Calu3 (cell line): ENCODE data around the gene GLE1. TPM values are rescaled to one million over a fixed set of nuclear protein-coding genes. Genes with fewer than 3 reads are reported as not detected.

Experiments
- BruUV-seq: library from RNA; stranded (reverse); fragments of 400-500 nt; replicated peaks from 2 replicates; lab custom pipeline; 2021; lab: Mats Ljungman, UMichigan
- CTCF ChIA-PET: fragments of 300-600 bp; sonication (Branson Sonifier 250); formaldehyde crosslinking; loops from one replicate; lab custom pipeline; 2022; ENCODE audit warnings: antibody characterized with exemption; lab: Charles Lee
- DNase-seq: peaks from one replicate; pipeline ENCODE4 v3.0.0; 2022
- H3K27ac Mint-ChIP-seq: one replicate; pipeline ENCODE4 v1.8.0; 2022; ENCODE audit warnings: mixed read lengths; ENCODE audit not compliant: unreplicated experiment
- H3K27me3 Mint-ChIP-seq: one replicate; pipeline ENCODE4 v1.8.0; 2022; ENCODE audit warnings: mixed read lengths; ENCODE audit not compliant: unreplicated experiment
- H3K36me3 Mint-ChIP-seq: one replicate; pipeline ENCODE4 v1.8.0; 2022; ENCODE audit warnings: mild to moderate bottlenecking, moderate library complexity, mixed read lengths; ENCODE audit not compliant: insufficient read depth, unreplicated experiment
- H3K4me1 Mint-ChIP-seq: one replicate; pipeline ENCODE4 v1.8.0; 2022; ENCODE audit warnings: mild to moderate bottlenecking, low read depth, mixed read lengths; ENCODE audit not compliant: unreplicated experiment
- H3K4me3 Mint-ChIP-seq: one replicate; pipeline ENCODE4 v1.8.0; 2022; ENCODE audit warnings: mild to moderate bottlenecking, low read depth, moderate library complexity, mixed read lengths; ENCODE audit not compliant: unreplicated experiment
- H3K9me3 Mint-ChIP-seq: one replicate; pipeline ENCODE4 v1.8.0; 2022; ENCODE audit warnings: low read depth, mixed read lengths; ENCODE audit not compliant: unreplicated experiment
- intact Hi-C: fragments of 100-400 bp; cut with micrococcal nuclease; formaldehyde crosslinking; loops from one replicate; pipeline ENCODE4 v1.10.0; 2022; ENCODE audit not compliant: unreplicated experiment
- total RNA-seq: library from RNA; stranded (reverse); gene quantifications from 2 replicates; pipeline ENCODE4 v1.2.3, GENCODE V29; 2022
- TF ChIP-seq, protein P1 (sequence below): fragments of 200-600 bp; IDR thresholded peaks from one replicate; pipeline ENCODE4 v1.8.0; 2022; ENCODE audit warnings: antibody characterized with exemption; ENCODE audit not compliant: unreplicated experiment

GLE1 gene
- total RNA-seq, 1 experiment from 2014 or later = 24.8 TPM

DNA sequence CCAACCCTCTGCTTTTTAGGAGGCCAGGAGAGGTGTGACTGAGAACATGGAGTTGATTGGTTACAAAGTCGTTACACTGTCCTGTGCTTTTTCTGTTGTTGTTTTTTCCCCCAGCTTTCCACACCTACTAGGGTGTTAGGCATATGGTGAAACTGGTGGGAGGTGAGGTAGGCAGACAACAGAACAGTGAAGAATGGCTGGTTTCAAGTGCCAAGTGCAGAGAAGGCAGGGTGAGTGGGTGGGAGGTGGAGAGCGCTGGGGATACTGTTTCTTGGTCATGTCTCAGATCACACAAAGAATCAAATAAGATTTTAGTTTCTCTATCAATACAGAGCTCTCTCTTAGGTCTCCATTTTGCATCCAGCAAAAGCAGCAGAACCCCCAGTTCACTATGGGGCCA, 45.7 kb downstream of the GLE1 start:
- H3K4me1 Mint-ChIP-seq = no peaks in the 10 kb centered on the region
- no peaks in the 10 kb centered on the region for H3K27me3 Mint-ChIP-seq
- DNase-seq = no peak
- no peak overlapping the region for H3K27ac Mint-ChIP-seq
- TF ChIP-seq, protein P1, sequence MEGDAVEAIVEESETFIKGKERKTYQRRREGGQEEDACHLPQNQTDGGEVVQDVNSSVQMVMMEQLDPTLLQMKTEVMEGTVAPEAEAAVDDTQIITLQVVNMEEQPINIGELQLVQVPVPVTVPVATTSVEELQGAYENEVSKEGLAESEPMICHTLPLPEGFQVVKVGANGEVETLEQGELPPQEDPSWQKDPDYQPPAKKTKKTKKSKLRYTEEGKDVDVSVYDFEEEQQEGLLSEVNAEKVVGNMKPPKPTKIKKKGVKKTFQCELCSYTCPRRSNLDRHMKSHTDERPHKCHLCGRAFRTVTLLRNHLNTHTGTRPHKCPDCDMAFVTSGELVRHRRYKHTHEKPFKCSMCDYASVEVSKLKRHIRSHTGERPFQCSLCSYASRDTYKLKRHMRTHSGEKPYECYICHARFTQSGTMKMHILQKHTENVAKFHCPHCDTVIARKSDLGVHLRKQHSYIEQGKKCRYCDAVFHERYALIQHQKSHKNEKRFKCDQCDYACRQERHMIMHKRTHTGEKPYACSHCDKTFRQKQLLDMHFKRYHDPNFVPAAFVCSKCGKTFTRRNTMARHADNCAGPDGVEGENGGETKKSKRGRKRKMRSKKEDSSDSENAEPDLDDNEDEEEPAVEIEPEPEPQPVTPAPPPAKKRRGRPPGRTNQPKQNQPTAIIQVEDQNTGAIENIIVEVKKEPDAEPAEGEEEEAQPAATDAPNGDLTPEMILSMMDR = no peak
- intact Hi-C loops = loop anchor here (10.0 kb wide), 1 partner anchor 245 kb away; no protein-coding TSS in a partner anchor
- no peak overlapping the region for H3K4me3 Mint-ChIP-seq
- H3K36me3 Mint-ChIP-seq = no peaks in the 10 kb centered on the region
- CTCF ChIA-PET = interaction anchor here (1.4 kb wide), 1 partner anchor 9 kb away, joined by 3 read pairs; no protein-coding TSS in a partner anchor
- H3K9me3 Mint-ChIP-seq = no peaks in the 10 kb centered on the region
- no TSS peak for BruUV-seq

- Mint-ChIP-seq H3K4me3 (no peak overlapping the region), H3K9me3 (no peaks in the 10 kb centered on the region), H3K27me3 (no peaks in the 10 kb centered on the region), H3K27ac (no peak overlapping the region), H3K4me1 (no peaks in the 10 kb centered on the region), H3K36me3 (no peaks in the 10 kb centered on the region)
- no TSS peak for BruUV-seq
- intact Hi-C loops = loop anchor here (10.0 kb wide), 1 partner anchor 246 kb away; no protein-coding TSS in a partner anchor
- TF ChIP-seq, protein P1 = no peak
- CTCF ChIA-PET = interaction anchor here (0.6 to 1.4 kb wide), 2 partner anchors 8 to 43 kb away, joined by 3 to 4 read pairs; no protein-coding TSS in a partner anchor
- DNase-seq = no peak
Observed at GRCh38 chr9:128550770-128551656, 46.5 kb downstream of the GLE1 start.

DNA sequence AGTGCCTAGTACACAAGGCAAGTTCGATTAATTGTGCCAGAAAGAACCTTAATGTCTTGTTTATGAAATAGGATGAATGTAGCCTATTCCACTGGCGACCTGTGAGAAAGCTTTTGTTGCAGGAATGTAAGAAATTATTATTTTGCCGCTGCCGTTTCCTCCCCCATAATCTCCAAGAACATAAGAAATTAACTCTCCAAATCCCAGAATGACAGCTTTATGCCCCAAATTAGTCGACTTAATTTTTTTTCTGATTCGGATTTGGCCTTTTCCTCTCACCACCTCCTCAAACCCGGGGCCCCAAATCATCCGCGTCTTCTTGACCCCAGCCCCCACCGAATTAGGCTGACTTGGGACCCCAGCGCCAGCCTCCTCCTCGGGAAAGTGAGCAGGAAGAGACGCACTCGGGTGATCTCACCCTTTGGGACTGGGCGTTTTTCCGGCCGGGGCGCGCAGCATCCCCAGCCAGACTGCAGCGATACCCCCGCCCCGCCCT, 47.2 kb downstream of the GLE1 start:
- DNase-seq = no peak
- H3K4me1 Mint-ChIP-seq = peaks cover under 1% of the 10 kb centered on the region
- TF ChIP-seq, protein P1 = no peak
- H3K27ac Mint-ChIP-seq = peak overlapping the region; percentile 85
- CTCF ChIA-PET = interaction anchor here (0.6 to 1.5 kb wide), 3 partner anchors 44 to 132 kb away, joined by 3 to 4 read pairs (median 4); no protein-coding TSS in a partner anchor
- no peaks in the 10 kb centered on the region for H3K27me3 Mint-ChIP-seq
- H3K9me3 Mint-ChIP-seq = no peaks in the 10 kb centered on the region
- BruUV-seq = TSS peak; percentile 85
- no peaks in the 10 kb centered on the region for H3K36me3 Mint-ChIP-seq
- intact Hi-C loops = loop anchor here (10.0 kb wide), 1 partner anchor 247 kb away; no protein-coding TSS in a partner anchor
- H3K4me3 Mint-ChIP-seq = no peak overlapping the region

DNA sequence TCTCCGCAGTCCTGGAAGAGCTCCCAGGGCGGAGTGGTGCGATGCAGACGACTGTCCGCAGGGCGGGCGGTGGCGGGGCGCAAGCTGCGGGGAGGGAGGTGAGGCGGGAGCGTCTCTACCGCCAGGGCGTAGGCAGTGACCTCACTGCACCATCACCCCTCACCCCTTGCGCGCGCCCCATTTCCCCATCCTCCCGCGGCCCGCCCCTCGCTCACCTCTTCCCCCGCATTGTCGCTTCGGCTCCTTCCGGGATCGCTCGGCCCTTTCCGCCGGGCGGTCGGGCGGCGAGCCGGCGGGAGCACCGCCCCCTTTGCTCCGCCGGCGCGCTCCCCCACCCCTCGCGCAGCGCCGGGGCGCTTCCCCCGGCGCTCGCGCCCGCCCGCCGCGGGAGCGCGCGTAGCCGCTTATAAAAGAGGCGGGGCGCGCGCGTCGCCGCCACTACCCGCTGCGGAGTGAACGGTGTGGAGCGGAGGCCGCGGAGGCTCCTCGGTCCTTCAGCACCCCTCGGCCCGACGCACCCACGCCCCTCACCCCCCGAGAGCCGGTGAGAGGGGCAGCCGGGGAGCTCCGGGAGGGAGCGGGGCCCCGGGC, 47.7 kb downstream of the GLE1 start, which contains the start of gene SPTAN1:
SPTAN1 (plus strand) TSS at position 435 of the 591 bp plus-strand sequence. CDS start 14,154 bp downstream, outside the sequence.
- peaks cover 6% of the 10 kb centered on the region for H3K4me1 Mint-ChIP-seq
- peak; percentile 85 for DNase-seq
- peaks cover 2% of the 10 kb centered on the region for H3K36me3 Mint-ChIP-seq
- intact Hi-C loops = loop anchor here (10.0 kb wide), 1 partner anchor 247 kb away; no protein-coding TSS in a partner anchor
- no peaks in the 10 kb centered on the region for H3K27me3 Mint-ChIP-seq
- H3K27ac Mint-ChIP-seq = peak within 1 kb of the TSS; percentile 85
- no peak within 1 kb of the TSS for H3K4me3 Mint-ChIP-seq
- no TSS peak for BruUV-seq
- CTCF ChIA-PET = interaction anchor here (0.6 to 1.5 kb wide), 2 partner anchors 114 to 132 kb away, joined by 3 to 4 read pairs; no protein-coding TSS in a partner anchor
- H3K9me3 Mint-ChIP-seq = no peaks in the 10 kb centered on the region
- TF ChIP-seq, protein P1 = no peak
